ENCODE data around the gene CCSER2. TPM values are rescaled to one million over a fixed set of nuclear protein-coding genes. Genes with fewer than 3 reads are reported as not detected.
"Not testable (repeated sequence)": the region's sequence is repeated elsewhere in the genome, so short reads cannot be mapped to it uniquely, and the experiment has no call there.

Gene CCSER2
- total RNA-seq, 1 donor from 2014 or later: 16.4 TPM

GRCh38 chr10:84447701-84448400 is 119.5 kb downstream of the CCSER2 start:
- DNase-seq (ENCODE audit: low read depth, low spot score): no peak

GRCh38 chr10:84449351-84449750 is 121.0 kb downstream of the CCSER2 start:
- DNase-seq (ENCODE audit: low read depth, low spot score): not testable (repeated sequence)

GRCh38 chr10:84452003-84452402 is 123.6 kb downstream of the CCSER2 start:
- no peak for DNase-seq (ENCODE audit: low read depth, low spot score)

GRCh38 chr10:84453303-84453702 is 124.9 kb downstream of the CCSER2 start:
- DNase-seq (ENCODE audit: low read depth, low spot score): no peak

GRCh38 chr10:84456126-84456525 is 127.7 kb downstream of the CCSER2 start:
- no peak for DNase-seq (ENCODE audit: low read depth, low spot score)

- DNase-seq (ENCODE audit: low read depth, low spot score): no peak
Measured at GRCh38 chr10:84460520-84460919, 132.1 kb downstream of the CCSER2 start.

GRCh38 chr10:84469470-84469869 is 141.1 kb downstream of the CCSER2 start:
- no peak for DNase-seq (ENCODE audit: low read depth, low spot score)

- no peak for DNase-seq (ENCODE audit: low read depth, low spot score)
Measured at GRCh38 chr10:84473136-84473535, 144.7 kb downstream of the CCSER2 start.

GRCh38 chr10:84477398-84478128 is 149.2 kb downstream of the CCSER2 start:
- DNase-seq (ENCODE audit: low read depth, low spot score): no peak

GRCh38 chr10:84478151-84478550 is 149.8 kb downstream of the CCSER2 start:
- DNase-seq (ENCODE audit: low read depth, low spot score): no peak

- DNase-seq (ENCODE audit: low read depth, low spot score): no peak
Measured at GRCh38 chr10:84478679-84479078, 150.3 kb downstream of the CCSER2 start.

GRCh38 chr10:84484541-84484940 is 156.2 kb downstream of the CCSER2 start:
- DNase-seq (ENCODE audit: low read depth, low spot score): no peak

- no peak for DNase-seq (ENCODE audit: low read depth, low spot score)
Measured at GRCh38 chr10:84493361-84493760, 165.0 kb downstream of the CCSER2 start.

GRCh38 chr10:84493951-84494848 is 165.8 kb downstream of the CCSER2 start:
- peak; percentile 39 for DNase-seq (ENCODE audit: low read depth, low spot score)

- no peak for DNase-seq (ENCODE audit: low read depth, low spot score)
Measured at GRCh38 chr10:84494849-84495180, 166.4 kb downstream of the CCSER2 start.

GRCh38 chr10:84497978-84498377 is 169.6 kb downstream of the CCSER2 start:
- DNase-seq (ENCODE audit: low read depth, low spot score): no peak

- DNase-seq (ENCODE audit: low read depth, low spot score): not testable (repeated sequence)
Measured at GRCh38 chr10:84499039-84499438, 170.7 kb downstream of the CCSER2 start.

- no peak for DNase-seq (ENCODE audit: low read depth, low spot score)
Measured at GRCh38 chr10:84499846-84500245, 171.5 kb downstream of the CCSER2 start.

GRCh38 chr10:84510121-84510520 is 181.7 kb downstream of the CCSER2 start:
- peak; percentile 57 for DNase-seq (ENCODE audit: low read depth, low spot score)

GRCh38 chr10:84511106-84511505 is 182.7 kb downstream of the CCSER2 start:
- DNase-seq (ENCODE audit: low read depth, low spot score): peak; percentile 35

- DNase-seq (ENCODE audit: low read depth, low spot score): no peak
Measured at GRCh38 chr10:84511709-84512285, 183.4 kb downstream of the CCSER2 start.

- no peak for DNase-seq (ENCODE audit: low read depth, low spot score)
Measured at GRCh38 chr10:84517554-84517953, 189.2 kb downstream of the CCSER2 start.

Measured in pulmonary artery endothelial cell (primary cell).